ENCODE measurements around the gene DNAJB14. TPM values are rescaled to one million over a fixed set of nuclear protein-coding genes. Genes with fewer than 3 reads are reported as not detected.

The DNAJB14 gene
- total and polyA plus RNA-seq, 2 of the 13 experiments (the other 11 are each of a cell fraction or from before 2014, with no cell fraction given): 9.1 to 38.1 TPM

DNA sequence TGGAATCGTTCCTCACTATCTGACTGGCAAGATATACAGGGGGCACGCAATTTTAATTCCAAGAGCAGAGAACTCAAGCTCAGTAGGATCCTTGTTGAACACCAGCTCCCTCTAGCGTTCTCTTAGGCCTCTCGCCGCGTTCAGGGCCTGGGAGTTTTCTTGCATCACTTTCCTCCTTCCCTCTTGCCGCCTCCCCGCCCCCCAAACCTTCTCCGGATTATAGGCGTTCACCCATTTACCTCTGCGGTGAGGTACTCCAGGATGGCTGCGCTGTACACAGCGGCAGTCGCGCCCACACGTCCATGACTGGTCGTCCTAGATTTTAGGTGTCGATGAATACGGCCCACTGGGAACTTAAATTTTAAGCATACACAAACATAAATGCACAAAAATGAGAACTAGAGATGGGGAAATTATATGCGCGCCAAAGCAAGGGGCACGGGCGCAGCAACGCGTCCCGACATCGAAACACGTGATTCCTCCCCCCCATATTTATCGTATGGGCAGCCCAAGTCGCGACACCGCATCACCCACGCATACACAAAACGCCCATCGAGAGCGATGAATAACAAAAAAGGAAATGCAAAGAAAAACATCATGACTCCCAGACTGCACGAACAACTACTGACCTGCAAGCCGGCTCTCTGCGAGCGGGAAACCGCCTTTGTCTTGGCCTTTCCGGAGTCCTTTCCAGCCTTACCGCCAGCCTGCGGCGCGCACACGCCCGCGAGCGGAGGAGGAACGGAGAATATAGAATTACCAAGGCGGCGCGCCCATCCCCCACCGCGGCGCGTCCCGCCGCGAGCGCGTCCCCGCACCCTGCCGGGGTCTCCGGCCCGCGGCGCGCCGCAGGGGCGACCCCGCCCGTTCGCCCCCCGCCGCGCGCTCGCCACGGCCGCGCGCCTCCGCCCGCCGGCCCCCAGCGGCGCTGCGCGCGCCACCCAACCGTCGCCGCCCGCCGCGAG lies 2.9 kb upstream of the DNAJB14 start (continued):
- TF ChIP-seq ZNF160 (CRISPR knock-in tag; IDR thresholded peaks at IDR 0.05) (peak; percentile 4; the same call in 1 of the 2 replicates), RAD21 (CRISPR knock-in tag; IDR thresholded peaks at IDR 0.05) (peak; percentile 29; the same call in 1 of the 2 replicates), NR2F2 (IDR thresholded peaks at IDR 0.05; ENCODE audit: borderline replicate concordance, low read depth) (no peak), ZNF652 (CRISPR knock-in tag; IDR thresholded peaks at IDR 0.05; ENCODE audit: borderline replicate concordance, low read depth) (no peak), ZNF24 (IDR thresholded peaks at IDR 0.05) (no peak), ZNF124 (CRISPR knock-in tag; IDR thresholded peaks at IDR 0.05) (no peak), CREM (IDR thresholded peaks at IDR 0.05) (no peak), CREM (CRISPR knock-in tag; IDR thresholded peaks at IDR 0.05) (no peak), ZNF20 (CRISPR knock-in tag; IDR thresholded peaks at IDR 0.05) (no peak; the same call in 1 of the 2 replicates), RBFOX2 (IDR thresholded peaks at IDR 0.05; ENCODE audit: low read depth, low read length) (peak; percentile 76), NR3C1 (CRISPR knock-in tag; IDR thresholded peaks at IDR 0.05) (no peak), U2AF1 (optimal IDR thresholded peaks at IDR 0.05; ENCODE audit: low read depth, low read length) (no peak), KLF12 (CRISPR knock-in tag; IDR thresholded peaks at IDR 0.05; ENCODE audit: borderline replicate concordance) (no peak), SNAPC2 (CRISPR knock-in tag; IDR thresholded peaks at IDR 0.05) (no peak), ZBTB42 (CRISPR knock-in tag; IDR thresholded peaks at IDR 0.05) (no peak)
- TF ChIP-seq, protein P1, sequence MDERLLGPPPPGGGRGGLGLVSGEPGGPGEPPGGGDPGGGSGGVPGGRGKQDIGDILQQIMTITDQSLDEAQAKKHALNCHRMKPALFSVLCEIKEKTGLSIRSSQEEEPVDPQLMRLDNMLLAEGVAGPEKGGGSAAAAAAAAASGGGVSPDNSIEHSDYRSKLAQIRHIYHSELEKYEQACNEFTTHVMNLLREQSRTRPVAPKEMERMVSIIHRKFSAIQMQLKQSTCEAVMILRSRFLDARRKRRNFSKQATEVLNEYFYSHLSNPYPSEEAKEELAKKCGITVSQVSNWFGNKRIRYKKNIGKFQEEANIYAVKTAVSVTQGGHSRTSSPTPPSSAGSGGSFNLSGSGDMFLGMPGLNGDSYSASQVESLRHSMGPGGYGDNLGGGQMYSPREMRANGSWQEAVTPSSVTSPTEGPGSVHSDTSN (CRISPR knock-in tag; IDR thresholded peaks at IDR 0.05): no peak
- TF ChIP-seq, protein P2, sequence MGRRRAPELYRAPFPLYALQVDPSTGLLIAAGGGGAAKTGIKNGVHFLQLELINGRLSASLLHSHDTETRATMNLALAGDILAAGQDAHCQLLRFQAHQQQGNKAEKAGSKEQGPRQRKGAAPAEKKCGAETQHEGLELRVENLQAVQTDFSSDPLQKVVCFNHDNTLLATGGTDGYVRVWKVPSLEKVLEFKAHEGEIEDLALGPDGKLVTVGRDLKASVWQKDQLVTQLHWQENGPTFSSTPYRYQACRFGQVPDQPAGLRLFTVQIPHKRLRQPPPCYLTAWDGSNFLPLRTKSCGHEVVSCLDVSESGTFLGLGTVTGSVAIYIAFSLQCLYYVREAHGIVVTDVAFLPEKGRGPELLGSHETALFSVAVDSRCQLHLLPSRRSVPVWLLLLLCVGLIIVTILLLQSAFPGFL (CRISPR knock-in tag; IDR thresholded peaks at IDR 0.05): no peak
- TF ChIP-seq, protein P3, sequence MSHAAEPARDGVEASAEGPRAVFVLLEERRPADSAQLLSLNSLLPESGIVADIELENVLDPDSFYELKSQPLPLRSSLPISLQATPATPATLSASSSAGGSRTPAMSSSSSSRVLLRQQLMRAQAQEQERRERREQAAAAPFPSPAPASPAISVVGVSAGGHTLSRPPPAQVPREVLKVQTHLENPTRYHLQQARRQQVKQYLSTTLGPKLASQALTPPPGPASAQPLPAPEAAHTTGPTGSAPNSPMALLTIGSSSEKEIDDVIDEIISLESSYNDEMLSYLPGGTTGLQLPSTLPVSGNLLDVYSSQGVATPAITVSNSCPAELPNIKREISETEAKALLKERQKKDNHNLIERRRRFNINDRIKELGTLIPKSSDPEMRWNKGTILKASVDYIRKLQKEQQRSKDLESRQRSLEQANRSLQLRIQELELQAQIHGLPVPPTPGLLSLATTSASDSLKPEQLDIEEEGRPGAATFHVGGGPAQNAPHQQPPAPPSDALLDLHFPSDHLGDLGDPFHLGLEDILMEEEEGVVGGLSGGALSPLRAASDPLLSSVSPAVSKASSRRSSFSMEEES (CRISPR knock-in tag; IDR thresholded peaks at IDR 0.05): no peak
- TF ChIP-seq, protein P4, sequence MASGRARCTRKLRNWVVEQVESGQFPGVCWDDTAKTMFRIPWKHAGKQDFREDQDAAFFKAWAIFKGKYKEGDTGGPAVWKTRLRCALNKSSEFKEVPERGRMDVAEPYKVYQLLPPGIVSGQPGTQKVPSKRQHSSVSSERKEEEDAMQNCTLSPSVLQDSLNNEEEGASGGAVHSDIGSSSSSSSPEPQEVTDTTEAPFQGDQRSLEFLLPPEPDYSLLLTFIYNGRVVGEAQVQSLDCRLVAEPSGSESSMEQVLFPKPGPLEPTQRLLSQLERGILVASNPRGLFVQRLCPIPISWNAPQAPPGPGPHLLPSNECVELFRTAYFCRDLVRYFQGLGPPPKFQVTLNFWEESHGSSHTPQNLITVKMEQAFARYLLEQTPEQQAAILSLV (CRISPR knock-in tag; IDR thresholded peaks at IDR 0.05; ENCODE audit: borderline replicate concordance): no peak
- TF ChIP-seq, protein P5, sequence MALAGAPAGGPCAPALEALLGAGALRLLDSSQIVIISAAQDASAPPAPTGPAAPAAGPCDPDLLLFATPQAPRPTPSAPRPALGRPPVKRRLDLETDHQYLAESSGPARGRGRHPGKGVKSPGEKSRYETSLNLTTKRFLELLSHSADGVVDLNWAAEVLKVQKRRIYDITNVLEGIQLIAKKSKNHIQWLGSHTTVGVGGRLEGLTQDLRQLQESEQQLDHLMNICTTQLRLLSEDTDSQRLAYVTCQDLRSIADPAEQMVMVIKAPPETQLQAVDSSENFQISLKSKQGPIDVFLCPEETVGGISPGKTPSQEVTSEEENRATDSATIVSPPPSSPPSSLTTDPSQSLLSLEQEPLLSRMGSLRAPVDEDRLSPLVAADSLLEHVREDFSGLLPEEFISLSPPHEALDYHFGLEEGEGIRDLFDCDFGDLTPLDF (CRISPR knock-in tag; IDR thresholded peaks at IDR 0.05): no peak
- TF ChIP-seq, protein P6, sequence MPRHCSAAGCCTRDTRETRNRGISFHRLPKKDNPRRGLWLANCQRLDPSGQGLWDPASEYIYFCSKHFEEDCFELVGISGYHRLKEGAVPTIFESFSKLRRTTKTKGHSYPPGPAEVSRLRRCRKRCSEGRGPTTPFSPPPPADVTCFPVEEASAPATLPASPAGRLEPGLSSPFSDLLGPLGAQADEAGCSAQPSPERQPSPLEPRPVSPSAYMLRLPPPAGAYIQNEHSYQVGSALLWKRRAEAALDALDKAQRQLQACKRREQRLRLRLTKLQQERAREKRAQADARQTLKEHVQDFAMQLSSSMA (CRISPR knock-in tag; IDR thresholded peaks at IDR 0.05): no peak

Measured in HepG2 (cell line).